Hepatic stellate cell (primary cell): ENCODE data around the gene RBM41.

Experiments
- DNase-seq: peaks from one replicate; pipeline ENCODE4 v3.0.0; 2011; ENCODE audit warnings: low spot score

The RBM41 gene

GRCh38 chrX:107029752-107030151, 88.9 kb downstream of the RBM41 start:
- DNase-seq: no peak

GRCh38 chrX:107025545-107025944, 93.1 kb downstream of the RBM41 start:
- peak; percentile 4 for DNase-seq

DNA sequence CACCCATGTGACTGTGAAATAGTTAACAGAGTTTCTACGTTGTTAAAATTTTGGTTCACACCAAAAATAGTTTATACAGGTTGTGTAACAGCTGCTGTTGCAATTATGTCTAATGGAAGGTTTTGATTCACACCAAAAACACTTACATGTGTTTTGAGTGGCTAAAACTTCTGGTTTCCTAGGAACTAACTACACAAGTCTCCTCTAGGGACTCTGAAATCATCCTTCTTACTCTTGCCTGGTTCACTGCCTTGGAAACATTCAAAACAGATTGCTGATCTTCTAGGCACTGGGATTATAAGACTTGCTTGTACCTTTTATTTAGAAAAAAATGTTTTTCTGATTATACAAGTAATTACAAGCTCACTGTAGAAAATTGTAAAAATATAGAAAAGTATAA, 103.7 kb downstream of the RBM41 start:
- no peak for DNase-seq
